Stomach (tissue), 4 donors: Measurements from ENCODE around the gene ADRA2C.

Experiments used
- CTCF ChIP-seq, 7 experiments: fragments of 450-650 bp in 4 of 7; fragments of 200-600 bp in 3 of 7; sonication (generic) in 3 of 7; IDR thresholded peaks; one replicate each; pipeline ENCODE4 v1.5.1; 2016 to 2019; ENCODE audit warnings: antibody characterized with exemption in 7 of 7, control low read depth in 2 of 7, mild to moderate bottlenecking in 1 of 7
- EP300 ChIP-seq: sonication (generic); formaldehyde crosslinking; IDR thresholded peaks from one replicate; pipeline ENCODE4 v1.6.1; 2017; ENCODE audit warnings: antibody characterized with exemption
- POLR2A ChIP-seq, 4 donors: fragments of 450-650 bp; IDR thresholded peaks; one replicate each; pipeline ENCODE4 v1.6.1; 2016; ENCODE audit warnings: antibody characterized with exemption in 4 of 4, control low read depth in 2 of 4, mild to moderate bottlenecking in 1 of 4, moderate library complexity in 1 of 4

- no peak for TF ChIP-seq CTCF (IDR thresholded peaks at IDR 0.05)
- TF ChIP-seq POLR2A (IDR thresholded peaks at IDR 0.05) = no peak
- TF ChIP-seq EP300 = no peak
These were observed 9.7 kb upstream of the ADRA2C start for GRCh38 chr4:3756343-3757059.
